ENCODE results near the gene ETF1.

Gene ETF1

DNA sequence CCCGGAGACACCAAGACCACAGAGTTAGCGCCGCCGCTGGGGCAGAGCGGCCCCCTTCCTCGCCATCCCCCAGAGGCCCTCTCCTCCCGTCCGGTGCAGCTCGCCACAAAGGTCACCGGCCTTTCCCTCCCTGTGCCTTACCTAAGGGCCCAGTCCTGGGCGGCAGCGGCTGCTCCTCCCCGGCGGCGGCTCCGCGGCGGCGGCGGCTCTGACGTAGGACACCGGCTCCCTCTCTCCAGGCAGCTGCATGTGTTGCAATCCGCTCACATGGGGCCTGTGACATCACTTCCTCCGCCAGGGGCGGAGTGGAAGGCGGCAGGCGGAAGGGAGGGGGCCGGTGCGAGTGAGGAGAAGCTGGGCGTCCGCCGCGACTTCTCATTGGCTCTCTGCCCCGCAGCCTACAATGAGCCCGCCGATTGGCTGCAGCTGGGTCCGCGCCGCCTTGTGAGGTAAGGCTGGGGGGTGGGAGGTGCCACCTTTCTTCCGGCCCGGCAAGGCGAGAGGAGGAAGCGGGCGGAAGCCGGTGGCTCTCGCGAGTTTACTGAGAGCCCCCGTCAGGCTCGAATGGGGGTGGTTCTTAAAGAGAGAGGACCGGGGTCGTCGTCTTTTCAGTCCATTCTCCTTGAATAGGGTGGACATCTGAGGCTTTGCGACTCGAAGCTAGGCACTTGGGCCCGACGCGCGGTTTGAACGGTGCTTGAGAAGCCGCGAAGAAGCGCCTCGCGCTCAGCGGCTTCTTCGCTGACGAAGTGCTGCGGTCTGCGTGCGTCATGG lies at the start of gene ETF1:
Gene ETF1, minus strand, starts transcription at position 281 of the 774 bp plus-strand sequence. CDS start 318 bp downstream, outside the sequence.
- peak within 1 kb of the TSS; percentile 99 for H3K4me3 ChIP-seq (replicated peaks in 1 of 2; ENCODE audit: low read depth in 2 of 2, low read length in 2 of 2)
- DNase-seq (ENCODE audit: low read depth in 2 of 2): peak; percentile 100
- TF ChIP-seq, protein P1, sequence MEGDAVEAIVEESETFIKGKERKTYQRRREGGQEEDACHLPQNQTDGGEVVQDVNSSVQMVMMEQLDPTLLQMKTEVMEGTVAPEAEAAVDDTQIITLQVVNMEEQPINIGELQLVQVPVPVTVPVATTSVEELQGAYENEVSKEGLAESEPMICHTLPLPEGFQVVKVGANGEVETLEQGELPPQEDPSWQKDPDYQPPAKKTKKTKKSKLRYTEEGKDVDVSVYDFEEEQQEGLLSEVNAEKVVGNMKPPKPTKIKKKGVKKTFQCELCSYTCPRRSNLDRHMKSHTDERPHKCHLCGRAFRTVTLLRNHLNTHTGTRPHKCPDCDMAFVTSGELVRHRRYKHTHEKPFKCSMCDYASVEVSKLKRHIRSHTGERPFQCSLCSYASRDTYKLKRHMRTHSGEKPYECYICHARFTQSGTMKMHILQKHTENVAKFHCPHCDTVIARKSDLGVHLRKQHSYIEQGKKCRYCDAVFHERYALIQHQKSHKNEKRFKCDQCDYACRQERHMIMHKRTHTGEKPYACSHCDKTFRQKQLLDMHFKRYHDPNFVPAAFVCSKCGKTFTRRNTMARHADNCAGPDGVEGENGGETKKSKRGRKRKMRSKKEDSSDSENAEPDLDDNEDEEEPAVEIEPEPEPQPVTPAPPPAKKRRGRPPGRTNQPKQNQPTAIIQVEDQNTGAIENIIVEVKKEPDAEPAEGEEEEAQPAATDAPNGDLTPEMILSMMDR (IDR thresholded peaks at IDR 0.05; ENCODE audit: low read depth, low read length): no peak

DNA sequence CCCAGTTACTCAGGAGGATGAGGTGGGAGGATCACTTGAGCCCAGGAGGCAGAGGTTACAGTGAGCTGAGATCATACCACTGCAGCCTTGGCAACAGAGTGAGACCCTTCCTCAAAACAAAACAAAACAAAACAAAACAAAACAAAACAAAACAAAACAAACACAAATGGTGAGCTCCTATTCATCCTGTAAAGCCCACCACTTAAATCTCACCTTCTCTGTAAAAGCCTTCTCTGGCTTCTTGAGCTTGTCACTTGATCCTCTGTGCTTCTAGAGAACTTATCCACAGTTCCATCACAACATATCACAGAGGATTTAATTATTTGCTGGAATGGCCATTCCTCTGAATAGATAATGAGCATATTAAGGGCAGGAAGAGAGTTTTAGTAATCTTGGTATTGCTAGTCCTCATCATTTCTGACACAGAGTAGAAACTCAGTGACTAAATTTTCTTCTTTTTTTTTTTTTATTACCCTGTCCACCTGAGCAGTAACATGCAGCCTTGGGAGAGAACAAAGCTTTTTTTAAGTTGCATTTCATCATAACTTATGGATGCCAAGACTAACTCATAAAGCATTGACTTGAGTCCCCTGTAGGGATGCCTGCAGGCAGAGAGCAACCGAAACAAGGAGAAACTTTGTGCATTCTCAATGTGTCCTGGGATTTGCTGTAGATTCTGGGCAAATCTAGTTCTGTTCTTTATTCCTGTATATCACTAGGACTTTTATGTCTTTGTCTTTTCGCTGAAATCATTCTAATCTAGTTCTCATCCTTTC lies 45.2 kb upstream of the ETF1 start:
- H3K4me3 ChIP-seq (replicated peaks in 1 of 2; ENCODE audit: low read depth in 2 of 2, low read length in 2 of 2): no peak overlapping the region
- TF ChIP-seq, protein P1 (IDR thresholded peaks at IDR 0.05; ENCODE audit: low read depth, low read length): no peak
- DNase-seq (ENCODE audit: low read depth in 2 of 2): no peak

DNA sequence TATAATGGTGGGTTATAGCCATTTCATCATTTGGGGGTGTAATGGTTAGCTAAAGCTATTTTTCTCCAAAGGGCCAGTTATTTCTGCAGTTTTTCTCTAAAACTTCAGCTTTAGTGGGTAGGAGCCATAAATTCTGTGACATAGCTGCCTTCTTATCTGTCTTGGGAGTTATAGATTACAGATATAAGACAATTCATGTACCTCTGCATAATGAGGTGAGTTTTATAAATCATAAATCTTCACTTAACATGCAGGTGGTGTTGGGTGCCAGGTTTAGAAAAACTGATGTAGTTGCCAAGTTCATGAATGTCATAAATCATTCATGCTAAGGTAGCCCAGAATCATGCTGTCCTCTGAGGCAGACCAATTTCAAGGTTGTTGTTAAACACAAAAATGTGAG lies 42.1 kb upstream of the ETF1 start:
- no peak for DNase-seq (ENCODE audit: low read depth in 2 of 2)
- TF ChIP-seq, protein P1 (IDR thresholded peaks at IDR 0.05; ENCODE audit: low read depth, low read length): no peak
- H3K4me3 ChIP-seq (replicated peaks in 1 of 2; ENCODE audit: low read depth in 2 of 2, low read length in 2 of 2): no peak overlapping the region

DNA sequence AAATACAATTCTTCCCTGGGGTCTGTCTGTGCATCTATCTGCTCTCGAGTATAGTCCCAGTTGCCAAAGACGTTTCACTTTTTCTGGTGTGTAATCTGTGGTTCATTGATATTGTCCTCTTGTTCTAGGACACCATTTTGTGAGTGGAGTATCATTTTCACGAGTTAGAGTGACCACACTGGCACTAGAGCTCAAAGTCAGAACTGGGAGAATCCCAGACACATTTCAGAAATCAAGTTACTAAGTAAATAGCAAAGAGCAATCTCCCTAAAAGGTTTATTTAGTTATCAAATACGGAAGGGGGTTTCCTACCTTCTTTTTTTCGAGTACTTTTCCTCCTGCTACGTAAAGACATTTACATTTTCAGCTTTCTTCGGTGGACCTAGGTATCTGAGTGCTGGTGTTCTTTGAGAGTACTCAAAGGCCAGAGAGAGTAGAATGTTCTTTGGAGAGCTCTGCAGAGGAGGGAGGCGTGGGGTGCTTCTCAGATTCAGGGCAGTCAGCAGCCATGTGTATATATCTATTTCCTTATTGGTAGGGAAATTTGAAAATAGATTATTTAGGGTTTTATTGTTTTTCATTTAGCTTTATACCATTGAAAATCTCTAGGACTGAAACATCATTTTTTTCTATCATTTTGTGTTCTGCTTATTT lies 41.1 kb upstream of the ETF1 start:
- DNase-seq (ENCODE audit: low read depth in 2 of 2): no peak
- TF ChIP-seq, protein P1 (IDR thresholded peaks at IDR 0.05; ENCODE audit: low read depth, low read length): no peak
- H3K4me3 ChIP-seq (replicated peaks in 1 of 2; ENCODE audit: low read depth in 2 of 2, low read length in 2 of 2): no peak overlapping the region

DNA sequence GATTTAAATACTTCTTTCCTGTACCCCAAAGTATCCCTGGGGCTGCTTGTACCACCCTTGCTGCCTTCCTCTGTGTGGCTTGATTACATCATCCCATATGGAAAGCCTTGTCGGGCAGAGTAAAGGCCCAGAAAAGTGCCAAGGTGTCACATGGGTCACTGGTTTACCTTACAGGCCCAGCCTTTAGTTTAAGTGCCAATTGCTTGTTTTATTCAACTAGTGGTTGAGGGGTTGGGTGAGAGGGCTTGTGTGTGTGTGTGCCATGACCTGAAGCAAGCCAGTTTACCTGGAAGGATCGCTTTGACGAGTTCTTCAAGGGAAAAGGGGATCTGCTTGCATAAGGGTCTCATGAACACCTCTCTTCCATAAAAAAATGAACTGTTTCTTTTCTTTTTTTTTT lies 39.9 kb upstream of the ETF1 start:
- no peak for DNase-seq (ENCODE audit: low read depth in 2 of 2)
- no peak overlapping the region for H3K4me3 ChIP-seq (replicated peaks in 1 of 2; ENCODE audit: low read depth in 2 of 2, low read length in 2 of 2)
- TF ChIP-seq, protein P1 (IDR thresholded peaks at IDR 0.05; ENCODE audit: low read depth, low read length): no peak

DNA sequence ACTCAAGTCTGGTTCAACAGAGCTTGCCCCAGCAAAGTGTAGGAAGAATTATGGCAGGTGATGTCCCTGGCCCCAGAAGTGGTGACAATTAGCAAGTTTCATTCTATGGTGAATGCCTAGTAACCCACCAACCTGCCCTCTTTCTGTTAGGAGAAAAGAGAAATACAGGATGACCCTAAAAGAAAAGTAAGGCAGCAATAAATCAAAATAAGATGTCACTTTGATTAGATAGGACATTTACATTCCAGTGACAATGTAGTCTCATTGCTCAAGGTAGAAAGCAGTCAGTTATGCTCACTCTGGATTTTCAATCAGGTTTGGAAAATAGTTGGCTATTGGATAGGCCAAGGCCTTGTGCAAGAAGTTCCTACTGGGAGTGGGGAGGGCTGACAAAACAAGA lies 37.7 kb upstream of the ETF1 start:
- H3K4me3 ChIP-seq (replicated peaks in 1 of 2; ENCODE audit: low read depth in 2 of 2, low read length in 2 of 2): no peak overlapping the region
- DNase-seq (ENCODE audit: low read depth in 2 of 2): no peak
- TF ChIP-seq, protein P1 (IDR thresholded peaks at IDR 0.05; ENCODE audit: low read depth, low read length): no peak
